ENCODE measurements around the gene TSKS.

DNA sequence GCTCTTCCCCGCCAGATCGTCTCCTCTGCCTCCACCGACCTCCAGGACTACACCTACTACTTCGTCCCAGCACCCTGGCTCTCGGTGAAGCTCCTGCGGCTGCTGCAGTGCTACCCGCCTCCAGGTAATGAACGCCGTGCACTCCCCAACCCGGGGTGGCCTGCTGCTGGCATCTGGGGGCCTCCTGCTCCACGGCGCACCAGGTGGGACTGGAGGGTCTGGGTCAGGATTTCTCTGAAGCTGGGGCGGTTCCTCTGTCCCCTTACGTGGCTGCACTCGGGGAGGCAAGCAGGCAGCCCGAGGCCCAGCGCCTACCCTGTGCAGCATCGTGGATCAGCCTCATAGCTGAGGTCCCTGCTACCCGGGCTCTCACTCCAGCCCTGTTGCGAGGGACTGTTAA is 32.5 kb upstream of the TSKS start:
- no peak for TF ChIP-seq EZH2 (IDR thresholded peaks at IDR 0.05; ENCODE audit: insufficient read depth, poor library complexity, severe bottlenecking)
- no peak for TF ChIP-seq EZH2phosphoT487 (IDR thresholded peaks at IDR 0.05; ENCODE audit: insufficient read depth, low read depth)

All from GM23248 (cell line).